PC-3 (cell line): ENCODE data around the gene CISD1. TPM values are rescaled to one million over a fixed set of nuclear protein-coding genes. Genes with fewer than 3 reads are reported as not detected.
"Not testable (repeated sequence)": the region's sequence is repeated elsewhere in the genome, so short reads cannot be mapped to it uniquely, and the experiment has no call there.

ENCODE experiments used
- ATAC-seq: fragments of 200-7000 bp; cut with Tn5 transposase; 2 replicates; pipeline ENCODE4 v1.9.1; 2020; ENCODE audit warnings: mild to moderate bottlenecking, moderate library complexity
- BruUV-seq: library from RNA; stranded (reverse); fragments of 400-500 nt; replicated peaks from 2 replicates; lab custom pipeline; 2021; lab: Mats Ljungman, UMichigan
- CTCF ChIA-PET: fragments of 300-600 bp; sonication (Branson Sonifier 250); formaldehyde crosslinking; loops from one replicate; lab custom pipeline; 2022; ENCODE audit warnings: antibody characterized with exemption; lab: Charles Lee
- POLR2A ChIA-PET: fragments of 300-600 bp; sonication (Branson Sonifier 250); formaldehyde crosslinking; loops from one replicate; lab custom pipeline; 2022; ENCODE audit warnings: antibody characterized with exemption; ENCODE audit not compliant: unreplicated experiment; lab: Charles Lee
- DNase-seq: peaks from one replicate; pipeline ENCODE4 v3.0.0-alpha.2; 2015
- H2AFZ ChIP-seq: fragments of 300-600 bp; sonication (generic); 2 replicates; pipeline ENCODE4 v1.6.0; 2016; ENCODE audit warnings: antibody characterized with exemption, low read length
- H3F3A ChIP-seq: fragments of 300-600 bp; sonication (generic); one replicate; pipeline ENCODE4 v1.6.0; 2017; ENCODE audit warnings: antibody characterized with exemption, low read length, control low read depth, mild to moderate bottlenecking; ENCODE audit not compliant: unreplicated experiment
- H3K27ac ChIP-seq: fragments of 300-600 bp; sonication (generic); 2 replicates; pipeline ENCODE4 v1.5.1; 2016; ENCODE audit warnings: mild to moderate bottlenecking, low read length
- H3K27me3 ChIP-seq: fragments of 300-600 bp; sonication (generic); 2 replicates; pipeline ENCODE4 v1.6.1; 2016; ENCODE audit warnings: low read length, mixed read lengths
- H3K36me3 ChIP-seq: fragments of 300-600 bp; sonication (generic); 2 replicates; pipeline ENCODE4 v1.6.1; 2016; ENCODE audit warnings: low read depth, mixed run types, low read length, mixed read lengths
- H3K4me1 ChIP-seq: fragments of 300-600 bp; sonication (generic); 2 replicates; pipeline ENCODE4 v1.5.1; 2016; ENCODE audit warnings: low read length; ENCODE audit not compliant: insufficient read depth
- H3K4me2 ChIP-seq: fragments of 300-600 bp; sonication (generic); 2 replicates; pipeline ENCODE4 v1.6.0; 2016; ENCODE audit warnings: low read length
- H3K4me3 ChIP-seq: fragments of 300-600 bp; sonication (generic); 2 replicates; pipeline ENCODE4 v1.5.1; 2016; ENCODE audit warnings: mild to moderate bottlenecking, low read length, mixed read lengths
- H3K79me2 ChIP-seq: fragments of 300-600 bp; sonication (generic); 2 replicates; pipeline ENCODE4 v1.6.1; 2017; ENCODE audit warnings: low read length, mixed read lengths
- H3K9ac ChIP-seq: fragments of 300-600 bp; sonication (generic); 2 replicates; pipeline ENCODE4 v1.6.0; 2016; ENCODE audit warnings: mild to moderate bottlenecking, low read length
- H3K9me2 ChIP-seq: fragments of 300-600 bp; sonication (generic); replicated peaks from 2 replicates; pipeline ENCODE4 v1.6.1; 2016; ENCODE audit warnings: mixed run types, low read length, mixed read lengths
- H3K9me3 ChIP-seq: fragments of 300-600 bp; sonication (generic); 2 replicates; pipeline ENCODE4 v1.6.1; 2016; ENCODE audit warnings: low read length, mixed read lengths
- H4K20me1 ChIP-seq: fragments of 300-600 bp; sonication (generic); 2 replicates; pipeline ENCODE4 v1.6.1; 2016; ENCODE audit warnings: low read length, mixed read lengths
- EZH2 ChIP-seq: fragments of 300-600 bp; sonication (generic); IDR thresholded peaks from one replicate; pipeline ENCODE4 v1.6.1; 2017; ENCODE audit warnings: antibody characterized with exemption, mild to moderate bottlenecking, low read length; ENCODE audit not compliant: unreplicated experiment
- EZH2phosphoT487 ChIP-seq: fragments of 300-600 bp; sonication (generic); IDR thresholded peaks from 2 replicates; pipeline ENCODE4 v1.6.1; 2018; ENCODE audit warnings: mild to moderate bottlenecking, antibody characterized with exemption, low read length, borderline replicate concordance
- intact Hi-C: fragments of 100-400 bp; cut with micrococcal nuclease; formaldehyde crosslinking; loops from 2 replicates; pipeline ENCODE4 v1.9.0; 2023
- total RNA-seq: library from RNA; depleted of rRNA; stranded (reverse); fragments of >200 nt; gene quantifications from 2 replicates; pipeline ENCODE4 v1.2.3, GENCODE V29; 2014
- TF ChIP-seq, protein P1 (sequence below): fragments of 300-600 bp; sonication (generic); conservative IDR thresholded peaks from 2 replicates; pipeline ENCODE4 v1.5.1; 2017; ENCODE audit warnings: antibody characterized with exemption, low read depth, mild to moderate bottlenecking, low read length

CISD1 gene
- total RNA-seq, 1 experiment from 2014 or later = 68.8 TPM

DNA sequence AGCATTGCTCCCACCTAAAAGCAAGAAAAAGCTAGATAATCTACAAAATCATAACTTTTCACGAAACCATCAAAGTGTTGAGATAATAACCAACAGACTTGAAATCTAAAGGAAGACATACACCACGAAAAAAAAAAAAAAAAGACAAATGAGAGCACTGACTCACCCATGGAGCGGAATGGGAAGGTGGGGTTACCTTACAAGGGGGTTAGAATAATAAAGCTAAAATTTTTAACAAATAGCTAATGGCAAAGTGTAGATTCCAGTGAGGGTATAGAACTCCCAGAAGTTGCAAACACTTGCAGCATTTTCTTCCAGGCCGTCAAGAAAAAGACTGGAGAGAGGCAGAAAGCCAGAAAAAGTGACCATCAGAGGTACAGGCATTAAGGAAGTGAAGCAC lies 28.4 kb upstream of the CISD1 start:
- TF ChIP-seq, protein P1, sequence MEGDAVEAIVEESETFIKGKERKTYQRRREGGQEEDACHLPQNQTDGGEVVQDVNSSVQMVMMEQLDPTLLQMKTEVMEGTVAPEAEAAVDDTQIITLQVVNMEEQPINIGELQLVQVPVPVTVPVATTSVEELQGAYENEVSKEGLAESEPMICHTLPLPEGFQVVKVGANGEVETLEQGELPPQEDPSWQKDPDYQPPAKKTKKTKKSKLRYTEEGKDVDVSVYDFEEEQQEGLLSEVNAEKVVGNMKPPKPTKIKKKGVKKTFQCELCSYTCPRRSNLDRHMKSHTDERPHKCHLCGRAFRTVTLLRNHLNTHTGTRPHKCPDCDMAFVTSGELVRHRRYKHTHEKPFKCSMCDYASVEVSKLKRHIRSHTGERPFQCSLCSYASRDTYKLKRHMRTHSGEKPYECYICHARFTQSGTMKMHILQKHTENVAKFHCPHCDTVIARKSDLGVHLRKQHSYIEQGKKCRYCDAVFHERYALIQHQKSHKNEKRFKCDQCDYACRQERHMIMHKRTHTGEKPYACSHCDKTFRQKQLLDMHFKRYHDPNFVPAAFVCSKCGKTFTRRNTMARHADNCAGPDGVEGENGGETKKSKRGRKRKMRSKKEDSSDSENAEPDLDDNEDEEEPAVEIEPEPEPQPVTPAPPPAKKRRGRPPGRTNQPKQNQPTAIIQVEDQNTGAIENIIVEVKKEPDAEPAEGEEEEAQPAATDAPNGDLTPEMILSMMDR = no peak
- TF ChIP-seq EZH2 (no peak), EZH2phosphoT487 (no peak)
- Histone ChIP-seq H2AFZ (no peak overlapping the region), H3K36me3 (no peaks in the 10 kb centered on the region), H3K79me2 (peaks cover 24% of the 10 kb centered on the region), H3F3A (no peaks in the 10 kb centered on the region), H3K9ac (no peak overlapping the region; the same call in 1 of the 2 replicates), H3K27ac (peak overlapping the region; percentile 28; the same call in 1 of the 2 replicates), H3K4me3 (no peak overlapping the region), H3K9me3 (no peaks in the 10 kb centered on the region), H4K20me1 (peaks cover 4% of the 10 kb centered on the region; the same call in 1 of the 2 replicates), H3K4me1 (peaks cover 39% of the 10 kb centered on the region), H3K9me2 (no peaks in the 10 kb centered on the region), H3K27me3 (no peaks in the 10 kb centered on the region), H3K4me2 (no peak overlapping the region; the same call in 1 of the 2 replicates)
- BruUV-seq = no TSS peak
- ChIA-PET CTCF (interaction anchor here (0.6 kb wide), 1 partner anchor 50 kb away, joined by 3 read pairs; no protein-coding TSS in a partner anchor), POLR2A (no interaction called here)
- no peak for DNase-seq
- intact Hi-C loops = no loop called here
- no peak for ATAC-seq

DNA sequence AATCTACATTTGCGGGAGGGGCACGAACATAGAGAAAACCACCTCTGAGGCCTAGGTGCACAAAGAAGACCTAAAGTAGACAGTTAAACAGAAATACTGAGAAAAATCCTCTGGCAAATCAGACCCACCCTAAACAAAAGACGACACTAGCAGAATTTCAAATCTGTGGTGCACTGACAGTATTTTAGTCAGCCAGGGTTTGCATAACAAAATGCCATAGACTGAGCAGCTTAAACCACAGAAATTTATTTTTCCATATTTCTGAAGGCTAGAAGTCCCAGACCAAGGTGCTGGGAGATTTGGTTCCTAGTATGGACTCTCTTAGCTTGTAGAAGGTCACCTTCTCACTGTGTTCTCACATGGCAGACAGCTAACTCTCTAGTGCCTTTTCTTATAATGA lies 27.6 kb upstream of the CISD1 start:
- H3K9me3 ChIP-seq = no peaks in the 10 kb centered on the region
- no peak overlapping the region for H3K4me2 ChIP-seq
- H3F3A ChIP-seq = no peaks in the 10 kb centered on the region
- H4K20me1 ChIP-seq = peaks cover 4% of the 10 kb centered on the region; the same call in 1 of the 2 replicates
- intact Hi-C loops = no loop called here
- ChIA-PET CTCF (no interaction called here), POLR2A (no interaction called here)
- no TSS peak for BruUV-seq
- H3K4me3 ChIP-seq = no peak overlapping the region
- H3K9ac ChIP-seq = no peak overlapping the region
- no peaks in the 10 kb centered on the region for H3K9me2 ChIP-seq
- H3K27ac ChIP-seq = no peak overlapping the region
- H3K27me3 ChIP-seq = no peaks in the 10 kb centered on the region
- H2AFZ ChIP-seq = no peak overlapping the region
- H3K4me1 ChIP-seq = peaks cover 39% of the 10 kb centered on the region
- DNase-seq (no peak), ATAC-seq (no peak)
- H3K79me2 ChIP-seq = peaks cover 24% of the 10 kb centered on the region
- H3K36me3 ChIP-seq = no peaks in the 10 kb centered on the region
- TF ChIP-seq EZH2phosphoT487 (no peak), EZH2 (no peak)
- TF ChIP-seq, protein P1 = no peak

DNA sequence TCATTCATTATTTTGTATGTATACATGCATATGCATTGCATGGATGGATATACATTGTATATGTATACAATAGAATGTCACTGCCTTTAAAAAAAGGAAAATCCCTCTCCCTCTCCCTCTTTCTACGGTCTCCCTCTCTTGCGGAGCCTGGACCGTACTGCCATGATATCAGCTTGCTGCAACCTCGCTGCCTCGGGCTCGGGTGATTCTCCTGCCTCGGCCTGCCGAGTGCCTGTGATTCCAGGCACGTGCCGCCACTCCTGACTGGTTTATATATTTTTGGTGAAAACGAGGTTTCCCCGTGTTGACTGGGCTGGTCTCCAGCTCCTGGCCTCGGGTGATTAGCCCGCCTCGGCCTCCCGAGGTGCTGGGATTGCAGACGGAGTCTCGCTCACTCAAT lies 25.7 kb upstream of the CISD1 start:
- no peaks in the 10 kb centered on the region for H3K9me3 ChIP-seq
- no peak overlapping the region for H2AFZ ChIP-seq
- no peaks in the 10 kb centered on the region for H3K27me3 ChIP-seq
- no peaks in the 10 kb centered on the region for H3K36me3 ChIP-seq
- peaks cover 23% of the 10 kb centered on the region for H3K4me1 ChIP-seq
- ChIA-PET POLR2A (no interaction called here), CTCF (no interaction called here)
- H3K9me2 ChIP-seq = no peaks in the 10 kb centered on the region
- TF ChIP-seq EZH2phosphoT487 (no peak), EZH2 (no peak)
- TF ChIP-seq, protein P1 = no peak
- H3K4me2 ChIP-seq = no peak overlapping the region
- ATAC-seq (no peak), DNase-seq (no peak)
- no TSS peak for BruUV-seq
- intact Hi-C loops = no loop called here
- H3K4me3 ChIP-seq = no peak overlapping the region
- H3K27ac ChIP-seq = no peak overlapping the region
- no peaks in the 10 kb centered on the region for H4K20me1 ChIP-seq
- H3K79me2 ChIP-seq = peaks cover 19% of the 10 kb centered on the region
- no peak overlapping the region for H3K9ac ChIP-seq
- H3F3A ChIP-seq = no peaks in the 10 kb centered on the region

DNA sequence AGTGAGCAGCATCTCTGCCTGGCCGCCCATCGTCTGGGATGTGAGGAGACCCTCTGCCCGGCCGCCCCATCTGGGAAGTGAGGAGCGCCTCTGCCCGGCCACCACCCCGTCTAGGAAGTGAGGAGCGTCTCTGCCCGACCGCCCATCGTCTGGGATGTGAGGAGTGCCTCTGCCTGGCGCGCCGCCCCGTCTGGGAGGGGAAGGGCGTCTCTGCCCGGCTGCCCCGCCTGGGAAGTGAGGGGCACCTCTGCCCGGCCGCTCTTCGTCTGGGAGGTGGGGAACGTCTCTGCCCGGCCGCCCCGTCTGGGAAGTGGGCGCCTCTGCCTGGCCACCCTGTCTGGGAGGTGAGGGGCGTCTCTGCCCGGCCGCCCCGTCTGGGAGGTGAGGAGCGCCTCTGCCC lies 25.2 kb upstream of the CISD1 start:
- H3K27ac ChIP-seq, ATAC-seq, POLR2A ChIA-PET, H3K9ac ChIP-seq, H3K4me2 ChIP-seq, H3F3A ChIP-seq, BruUV-seq, H4K20me1 ChIP-seq, DNase-seq, H3K27me3 ChIP-seq, H3K9me3 ChIP-seq, H3K4me3 ChIP-seq, intact Hi-C loops, H3K36me3 ChIP-seq, CTCF ChIA-PET, H2AFZ ChIP-seq, H3K9me2 ChIP-seq: not testable (repeated sequence)
- H3K79me2 ChIP-seq = peaks cover 13% of the 10 kb centered on the region
- peaks cover 17% of the 10 kb centered on the region for H3K4me1 ChIP-seq
